Transverse colon (tissue), 4 donors: Measurements from ENCODE around the gene ITGA3. TPM values are rescaled to one million over a fixed set of nuclear protein-coding genes. Genes with fewer than 3 reads are reported as not detected.

Experiments used
- DNase-seq: peaks from one replicate; pipeline ENCODE4 v3.0.0-alpha.2; 2019
- H3K27ac ChIP-seq, 4 donors: fragments of 200-600 bp; sonication (generic); 2 replicates each; pipeline ENCODE4 v1.5.1; 2016 to 2018; ENCODE audit warnings: inconsistent platforms in 4 of 4
- H3K27me3 ChIP-seq: fragments of 200-600 bp; sonication (generic); 2 replicates; pipeline ENCODE4 v1.5.1; 2017; ENCODE audit warnings: inconsistent platforms
- H3K36me3 ChIP-seq, 4 donors: fragments of 200-600 bp; sonication (generic); 2 replicates each; pipeline ENCODE4 v1.5.1; 2017 to 2019; ENCODE audit warnings: inconsistent platforms in 4 of 4
- H3K4me1 ChIP-seq, 4 donors: fragments of 200-600 bp; sonication (generic); 2 replicates each; pipeline ENCODE4 v1.5.1; 2017 to 2020; ENCODE audit warnings: inconsistent platforms in 4 of 4
- H3K4me3 ChIP-seq, 4 donors: fragments of 200-600 bp; sonication (generic); 1 replicate in 1 of 4; 2 replicates in 3 of 4; pipeline versions ENCODE4 v1.5.1 to v1.6.1; 2017 to 2019; ENCODE audit warnings: inconsistent platforms in 4 of 4
- H3K9me3 ChIP-seq, 2 donors: fragments of 200-600 bp; sonication (generic); 2 replicates each; pipeline ENCODE4 v1.5.1; 2017 to 2019; ENCODE audit warnings: inconsistent platforms in 2 of 2
- EP300 ChIP-seq: sonication (generic); formaldehyde crosslinking; IDR thresholded peaks from one replicate; pipeline ENCODE4 v1.6.1; 2017; ENCODE audit warnings: antibody characterized with exemption, low read depth
- POLR2A ChIP-seq: fragments of 450-650 bp; IDR thresholded peaks from one replicate; pipeline ENCODE4 v1.6.1; 2016; ENCODE audit warnings: antibody characterized with exemption, mild to moderate bottlenecking, moderate library complexity
- POLR2AphosphoS5 ChIP-seq, 3 donors: sonication (generic); formaldehyde crosslinking; IDR thresholded peaks; one replicate each; pipeline ENCODE4 v1.6.1; 2016; ENCODE audit warnings: antibody characterized with exemption in 3 of 3
- WGBS, 2 donors: methylation state at CpG; one replicate each; pipeline ENCODE4 v1.1.5; 2018; ENCODE audit warnings: low coverage in 1 of 2; 5-methylcytosine and 5-hydroxymethylcytosine counted together
- in situ Hi-C, 4 donors: fragments of 200-750 bp; cut with MboI; loops; one replicate each; pipeline versions ENCODE4 v1.15.0 to v1.15.1; 2017; ENCODE audit warnings: low sequenced_read_pairs in 3 of 4, low pct_ligation_motif_present in 1 of 4, low pct_unique_long_range_greater_than_20kb in 1 of 4
- intact Hi-C: fragments of 100-400 bp; cut with DNase I; formaldehyde crosslinking; loops from one replicate; pipeline ENCODE4 v1.15.1; 2023; ENCODE audit warnings: low total_unique reads
- total RNA-seq, 4 donors: library from RNA; depleted of rRNA; stranded (reverse); fragments of >200 nt; gene quantifications; one replicate each; pipeline ENCODE4 v1.1.0, GENCODE V29; 2016
- TF ChIP-seq, protein P1 (sequence below), 5 experiments: fragments of 200-600 bp in 3 of 5; fragments of 450-650 bp in 2 of 5; sonication (generic) in 3 of 5; IDR thresholded peaks; 1 replicate in 2 of 5; 2 replicates in 3 of 5; pipeline ENCODE4 v1.5.1; 2016 to 2017; ENCODE audit warnings: antibody characterized with exemption in 5 of 5, inconsistent platforms in 3 of 5, mild to moderate bottlenecking in 2 of 5, moderate library complexity in 1 of 5

ITGA3 gene
- total RNA-seq, 4 donors from 2014 or later = 147 to 294 (median 171) TPM

DNA sequence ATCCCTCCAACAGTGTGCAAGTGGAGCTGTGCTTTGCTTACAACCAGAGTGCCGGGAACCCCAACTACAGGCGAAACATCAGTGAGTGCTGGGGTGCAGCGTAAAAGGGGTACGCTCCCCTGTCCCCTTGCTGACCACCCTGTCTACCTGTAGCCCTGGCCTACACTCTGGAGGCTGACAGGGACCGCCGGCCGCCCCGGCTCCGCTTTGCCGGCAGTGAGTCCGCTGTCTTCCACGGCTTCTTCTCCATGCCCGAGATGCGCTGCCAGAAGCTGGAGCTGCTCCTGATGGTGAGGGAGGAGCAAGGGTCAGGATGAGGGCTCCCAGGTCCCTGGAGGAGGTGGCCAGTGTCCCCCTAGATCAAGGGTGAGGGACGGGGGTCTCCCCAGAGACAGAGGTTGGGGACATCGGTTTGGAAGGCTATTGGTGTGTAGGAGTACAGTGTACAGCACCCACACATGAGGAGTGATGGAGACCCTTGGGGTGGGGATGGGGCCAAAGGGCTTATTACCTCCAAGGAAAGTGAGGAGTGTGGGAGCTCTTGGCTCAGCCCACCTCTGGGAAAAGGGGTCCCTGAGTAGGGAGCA, 19.6 kb downstream of the ITGA3 start:
- H3K4me3 ChIP-seq = no peak overlapping the region
- in situ Hi-C loops (no loop called here), intact Hi-C loops (loop anchor here (10.0 kb wide), 1 partner anchor 211 kb away; no protein-coding TSS in a partner anchor)
- H3K27me3 ChIP-seq = no peaks in the 10 kb centered on the region
- TF ChIP-seq POLR2A (no peak), EP300 (no peak), POLR2AphosphoS5 (IDR thresholded peaks at IDR 0.05) (no peak)
- TF ChIP-seq, protein P1, sequence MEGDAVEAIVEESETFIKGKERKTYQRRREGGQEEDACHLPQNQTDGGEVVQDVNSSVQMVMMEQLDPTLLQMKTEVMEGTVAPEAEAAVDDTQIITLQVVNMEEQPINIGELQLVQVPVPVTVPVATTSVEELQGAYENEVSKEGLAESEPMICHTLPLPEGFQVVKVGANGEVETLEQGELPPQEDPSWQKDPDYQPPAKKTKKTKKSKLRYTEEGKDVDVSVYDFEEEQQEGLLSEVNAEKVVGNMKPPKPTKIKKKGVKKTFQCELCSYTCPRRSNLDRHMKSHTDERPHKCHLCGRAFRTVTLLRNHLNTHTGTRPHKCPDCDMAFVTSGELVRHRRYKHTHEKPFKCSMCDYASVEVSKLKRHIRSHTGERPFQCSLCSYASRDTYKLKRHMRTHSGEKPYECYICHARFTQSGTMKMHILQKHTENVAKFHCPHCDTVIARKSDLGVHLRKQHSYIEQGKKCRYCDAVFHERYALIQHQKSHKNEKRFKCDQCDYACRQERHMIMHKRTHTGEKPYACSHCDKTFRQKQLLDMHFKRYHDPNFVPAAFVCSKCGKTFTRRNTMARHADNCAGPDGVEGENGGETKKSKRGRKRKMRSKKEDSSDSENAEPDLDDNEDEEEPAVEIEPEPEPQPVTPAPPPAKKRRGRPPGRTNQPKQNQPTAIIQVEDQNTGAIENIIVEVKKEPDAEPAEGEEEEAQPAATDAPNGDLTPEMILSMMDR (IDR thresholded peaks at IDR 0.05) = no peak
- 91 to 95% methylated on average over 11 to 16 of the region's 16 CpGs for WGBS, 2 donors
- H3K9me3 ChIP-seq = no peaks in the 10 kb centered on the region
- peaks cover 0 to 55% (median 8%) of the 10 kb centered on the region in 4 donors for H3K36me3 ChIP-seq
- DNase-seq = no peak
- peaks cover 0 to 8% (median 0%) of the 10 kb centered on the region in 4 donors for H3K4me1 ChIP-seq
- no peak overlapping the region for H3K27ac ChIP-seq

DNA sequence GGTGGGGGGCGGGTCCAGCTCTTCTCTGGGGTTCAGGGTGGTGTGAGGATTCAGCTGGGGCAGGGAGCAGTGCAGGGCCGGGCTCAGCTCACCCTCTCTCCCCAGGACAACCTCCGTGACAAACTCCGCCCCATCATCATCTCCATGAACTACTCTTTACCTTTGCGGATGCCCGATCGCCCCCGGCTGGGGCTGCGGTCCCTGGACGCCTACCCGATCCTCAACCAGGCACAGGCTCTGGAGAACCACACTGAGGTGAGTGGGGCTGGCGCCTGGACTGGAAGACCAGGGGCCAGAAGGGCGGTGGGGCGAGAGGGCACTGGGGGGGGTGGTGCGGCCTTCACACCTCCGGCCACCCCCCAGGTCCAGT, 20.3 kb downstream of the ITGA3 start:
- intact Hi-C loops = loop anchor here (10.0 kb wide), 1 partner anchor 211 kb away; no protein-coding TSS in a partner anchor
- H3K27ac ChIP-seq = no peak overlapping the region
- in situ Hi-C loops = no loop called here
- no peaks in the 10 kb centered on the region for H3K27me3 ChIP-seq
- TF ChIP-seq, protein P1 (IDR thresholded peaks at IDR 0.05) = no peak
- TF ChIP-seq POLR2A (no peak), EP300 (no peak), POLR2AphosphoS5 (IDR thresholded peaks at IDR 0.05) (no peak)
- peaks cover 0 to 52% (median 6%) of the 10 kb centered on the region in 4 donors for H3K36me3 ChIP-seq
- H3K4me1 ChIP-seq = peaks cover 0 to 8% (median 0%) of the 10 kb centered on the region in 4 donors
- no peak for DNase-seq
- H3K9me3 ChIP-seq = no peaks in the 10 kb centered on the region
- H3K4me3 ChIP-seq = no peak overlapping the region
- WGBS, 2 donors = 86 to 100% methylated on average over 1 to 16 of the region's 16 CpGs

DNA sequence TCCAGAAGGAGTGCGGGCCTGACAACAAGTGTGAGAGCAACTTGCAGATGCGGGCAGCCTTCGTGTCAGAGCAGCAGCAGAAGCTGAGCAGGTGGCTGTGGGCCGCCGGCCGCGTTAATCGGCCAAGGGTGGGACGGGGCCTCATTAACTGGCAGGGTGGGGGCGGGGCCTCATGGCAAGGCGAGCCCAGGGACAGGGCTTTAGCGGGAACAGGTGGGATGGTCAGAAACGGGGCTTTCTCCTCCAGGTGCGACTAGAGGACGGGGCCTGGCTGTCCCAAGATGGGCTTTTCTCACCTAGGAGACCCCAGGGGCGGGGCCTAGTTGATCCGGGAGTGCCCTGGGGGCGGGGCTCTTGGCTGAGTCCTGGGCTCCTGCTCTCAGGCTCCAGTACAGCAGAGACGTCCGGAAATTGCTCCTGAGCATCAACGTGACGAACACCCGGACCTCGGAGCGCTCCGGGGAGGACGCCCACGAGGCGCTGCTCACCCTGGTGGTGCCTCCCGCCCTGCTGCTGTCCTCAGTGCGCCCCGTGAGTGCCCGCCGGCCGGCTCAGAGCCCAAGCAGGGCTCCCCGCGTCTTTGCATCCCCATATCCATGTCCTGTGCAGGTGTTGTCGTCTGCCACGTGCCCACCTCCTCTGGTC, 20.8 kb downstream of the ITGA3 start:
- intact Hi-C loops (loop anchor here (10.0 kb wide), 1 partner anchor 212 kb away; no protein-coding TSS in a partner anchor), in situ Hi-C loops (no loop called here)
- no peak for DNase-seq
- H3K4me3 ChIP-seq = no peak overlapping the region
- 60 to 82% methylated on average over 9 to 32 of the region's 39 CpGs for WGBS, 2 donors
- no peak overlapping the region for H3K27ac ChIP-seq
- no peaks in the 10 kb centered on the region for H3K27me3 ChIP-seq
- H3K4me1 ChIP-seq = peaks cover 0 to 8% (median 0%) of the 10 kb centered on the region in 4 donors
- H3K36me3 ChIP-seq = peaks cover 0 to 51% (median 4%) of the 10 kb centered on the region in 4 donors
- TF ChIP-seq POLR2AphosphoS5 (IDR thresholded peaks at IDR 0.05) = no peak
- TF ChIP-seq, protein P1 (IDR thresholded peaks at IDR 0.05) = no peak
- no peak for TF ChIP-seq EP300
- no peak for TF ChIP-seq POLR2A
- no peaks in the 10 kb centered on the region for H3K9me3 ChIP-seq

DNA sequence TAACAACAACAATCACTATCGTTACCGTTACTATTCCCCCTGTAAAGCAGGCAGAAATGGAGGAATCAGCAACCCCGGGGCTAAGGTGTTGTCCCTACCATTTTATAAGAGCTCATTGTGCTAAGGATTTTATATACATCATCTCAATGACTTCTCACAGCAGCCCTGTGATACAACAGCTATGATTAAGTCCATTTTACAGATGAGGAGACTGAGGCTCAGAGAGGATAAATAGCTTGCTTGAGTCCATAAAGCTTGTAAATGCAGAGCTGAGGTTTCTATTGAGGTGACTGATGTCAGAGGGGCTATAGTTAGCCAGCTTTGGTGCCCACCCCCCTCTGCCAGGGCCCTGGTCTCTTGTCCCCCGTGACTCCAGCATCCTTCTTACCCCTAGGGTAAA, 22.5 kb downstream of the ITGA3 start:
- WGBS, 2 donors = 93 to 95% methylated on average over 3 to 4 of the region's 4 CpGs
- no peak overlapping the region for H3K27ac ChIP-seq
- H3K4me1 ChIP-seq = peaks cover 0 to 8% (median 0%) of the 10 kb centered on the region in 4 donors
- H3K4me3 ChIP-seq = no peak overlapping the region
- no peaks in the 10 kb centered on the region for H3K9me3 ChIP-seq
- no peaks in the 10 kb centered on the region for H3K27me3 ChIP-seq
- DNase-seq = no peak
- peaks cover 0 to 52% (median 3%) of the 10 kb centered on the region in 4 donors for H3K36me3 ChIP-seq
- in situ Hi-C loops (no loop called here), intact Hi-C loops (loop anchor here (10.0 kb wide), 1 partner anchor 214 kb away; no protein-coding TSS in a partner anchor)
- TF ChIP-seq POLR2AphosphoS5 (IDR thresholded peaks at IDR 0.05) = no peak
- no peak for TF ChIP-seq POLR2A
- TF ChIP-seq, protein P1 (IDR thresholded peaks at IDR 0.05) = no peak
- no peak for TF ChIP-seq EP300
